WI38 (cell line): ENCODE data around the gene B4GALT1.

Source experiments
- H3K4me3 ChIP-seq: 2 replicates; pipeline ENCODE4 v1.5.1; 2011; ENCODE audit warnings: low read depth, mild to moderate bottlenecking, control low read depth, low read length
- CTCF ChIP-seq: IDR thresholded peaks from 2 replicates; pipeline ENCODE4 v1.5.1; 2012; ENCODE audit warnings: low read depth, mild to moderate bottlenecking, control low read depth, low read length

Gene B4GALT1

GRCh38 chr9:33142535-33142934 is 24.6 kb downstream of the B4GALT1 start:
- H3K4me3 ChIP-seq: no peak overlapping the region
- TF ChIP-seq CTCF: no peak

GRCh38 chr9:33140401-33141360 is 26.5 kb downstream of the B4GALT1 start:
- TF ChIP-seq CTCF: no peak
- H3K4me3 ChIP-seq: no peak overlapping the region

- no peak overlapping the region for H3K4me3 ChIP-seq
- no peak for TF ChIP-seq CTCF
Measured at GRCh38 chr9:33139421-33140228, 27.5 kb downstream of the B4GALT1 start.

- no peak overlapping the region for H3K4me3 ChIP-seq
- no peak for TF ChIP-seq CTCF
Measured at GRCh38 chr9:33138768-33139167, 28.4 kb downstream of the B4GALT1 start.

GRCh38 chr9:33137781-33138264 is 29.3 kb downstream of the B4GALT1 start:
- H3K4me3 ChIP-seq: no peak overlapping the region
- no peak for TF ChIP-seq CTCF

GRCh38 chr9:33136721-33137670 is 30.1 kb downstream of the B4GALT1 start:
- no peak for TF ChIP-seq CTCF
- no peak overlapping the region for H3K4me3 ChIP-seq
